Activated CD8-positive, alpha-beta memory T cell treated with anti-CD3 and anti-CD28 coated beads, Interleukin-2, amount 50 U/mL, for 4 hours (primary cell): ENCODE results near the gene SUPT4H1.

Experiments
- DNase-seq: peaks from one replicate; pipeline ENCODE4 v3.0.0-alpha.2; 2020

Gene SUPT4H1

GRCh38 chr17:58380207-58381123 is 28.5 kb upstream of the SUPT4H1 start:
- DNase-seq: no peak

GRCh38 chr17:58379511-58379824 is 27.5 kb upstream of the SUPT4H1 start:
- DNase-seq: no peak

- DNase-seq: no peak
Measured at GRCh38 chr17:58378733-58379510, 26.9 kb upstream of the SUPT4H1 start.

- DNase-seq: no peak
Measured at GRCh38 chr17:58377661-58378060, 25.7 kb upstream of the SUPT4H1 start.

- no peak for DNase-seq
Measured at GRCh38 chr17:58377093-58377601, 25.1 kb upstream of the SUPT4H1 start.

- DNase-seq: no peak
Measured at GRCh38 chr17:58376472-58377000, 24.5 kb upstream of the SUPT4H1 start.

GRCh38 chr17:58375811-58376210 is 23.8 kb upstream of the SUPT4H1 start:
- DNase-seq: no peak

- no peak for DNase-seq
Measured at GRCh38 chr17:58375256-58375655, 23.3 kb upstream of the SUPT4H1 start.

- no peak for DNase-seq
Measured at GRCh38 chr17:58373923-58374322, 21.9 kb upstream of the SUPT4H1 start.

GRCh38 chr17:58373003-58373402 is 21.0 kb upstream of the SUPT4H1 start:
- no peak for DNase-seq

GRCh38 chr17:58371300-58371950 is 19.4 kb upstream of the SUPT4H1 start:
- DNase-seq: no peak

GRCh38 chr17:58370716-58371115 is 18.7 kb upstream of the SUPT4H1 start:
- DNase-seq: no peak

GRCh38 chr17:58370309-58370708 is 18.3 kb upstream of the SUPT4H1 start:
- DNase-seq: no peak

- DNase-seq: no peak
Measured at GRCh38 chr17:58369214-58370031, 17.4 kb upstream of the SUPT4H1 start.

- DNase-seq: no peak
Measured at GRCh38 chr17:58368860-58369213, 16.8 kb upstream of the SUPT4H1 start.

GRCh38 chr17:58367461-58367860 is 15.5 kb upstream of the SUPT4H1 start:
- DNase-seq: no peak

- no peak for DNase-seq
Measured at GRCh38 chr17:58365980-58366595, 14.1 kb upstream of the SUPT4H1 start.

- no peak for DNase-seq
Measured at GRCh38 chr17:58365185-58365979, 13.4 kb upstream of the SUPT4H1 start.

- DNase-seq: no peak
Measured at GRCh38 chr17:58364270-58364942, 12.4 kb upstream of the SUPT4H1 start.

GRCh38 chr17:58363457-58364185 is 11.6 kb upstream of the SUPT4H1 start:
- DNase-seq: no peak
